Peyer's patch (tissue), 4 donors: ENCODE results near the gene MPHOSPH6.

Experiments used
- POLR2A ChIP-seq, 2 donors: fragments of 450-650 bp; IDR thresholded peaks; one replicate each; pipeline ENCODE4 v1.5.1; 2017; ENCODE audit warnings: antibody characterized with exemption in 2 of 2, mild to moderate bottlenecking in 2 of 2, moderate library complexity in 2 of 2
- TF ChIP-seq, protein P1 (sequence below), 6 experiments: fragments of 450-650 bp in 4 of 6; fragments of 200-600 bp in 2 of 6; sonication (generic) in 1 of 6; IDR thresholded peaks; one replicate each; pipeline ENCODE4 v1.5.1; 2017 to 2019; ENCODE audit warnings: antibody characterized with exemption in 6 of 6, mild to moderate bottlenecking in 3 of 6, moderate library complexity in 1 of 6

DNA sequence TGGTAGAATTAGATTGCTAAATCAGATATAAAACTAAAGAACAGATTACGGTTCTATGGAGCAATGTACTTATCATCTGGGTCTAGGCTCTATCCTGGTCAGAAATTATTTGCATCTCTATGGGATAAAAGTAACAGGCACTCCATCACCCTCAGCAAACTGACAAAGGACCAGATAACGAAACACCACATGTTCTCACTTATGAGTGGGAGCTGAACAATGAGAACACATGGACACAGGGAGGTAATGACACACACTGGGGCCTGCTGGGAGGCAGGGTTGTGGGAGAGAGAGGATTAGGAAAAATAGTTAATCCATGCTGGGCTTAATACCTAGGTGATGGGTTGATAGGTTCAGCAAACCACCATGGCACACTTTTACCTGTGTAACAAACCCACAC lies 61.9 kb downstream of the MPHOSPH6 start:
- TF ChIP-seq, protein P1, sequence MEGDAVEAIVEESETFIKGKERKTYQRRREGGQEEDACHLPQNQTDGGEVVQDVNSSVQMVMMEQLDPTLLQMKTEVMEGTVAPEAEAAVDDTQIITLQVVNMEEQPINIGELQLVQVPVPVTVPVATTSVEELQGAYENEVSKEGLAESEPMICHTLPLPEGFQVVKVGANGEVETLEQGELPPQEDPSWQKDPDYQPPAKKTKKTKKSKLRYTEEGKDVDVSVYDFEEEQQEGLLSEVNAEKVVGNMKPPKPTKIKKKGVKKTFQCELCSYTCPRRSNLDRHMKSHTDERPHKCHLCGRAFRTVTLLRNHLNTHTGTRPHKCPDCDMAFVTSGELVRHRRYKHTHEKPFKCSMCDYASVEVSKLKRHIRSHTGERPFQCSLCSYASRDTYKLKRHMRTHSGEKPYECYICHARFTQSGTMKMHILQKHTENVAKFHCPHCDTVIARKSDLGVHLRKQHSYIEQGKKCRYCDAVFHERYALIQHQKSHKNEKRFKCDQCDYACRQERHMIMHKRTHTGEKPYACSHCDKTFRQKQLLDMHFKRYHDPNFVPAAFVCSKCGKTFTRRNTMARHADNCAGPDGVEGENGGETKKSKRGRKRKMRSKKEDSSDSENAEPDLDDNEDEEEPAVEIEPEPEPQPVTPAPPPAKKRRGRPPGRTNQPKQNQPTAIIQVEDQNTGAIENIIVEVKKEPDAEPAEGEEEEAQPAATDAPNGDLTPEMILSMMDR (IDR thresholded peaks at IDR 0.05) = no peak
- no peak for TF ChIP-seq POLR2A (IDR thresholded peaks at IDR 0.05)
